GM21576 (cell line): ENCODE data around the gene ELMOD3.
"Not testable (repeated sequence)": the region's sequence is repeated elsewhere in the genome, so short reads cannot be mapped to it uniquely, and the experiment has no call there.

ENCODE experiments used
- ATAC-seq: cut with Tn5 transposase; IDR thresholded peaks from one replicate; pipeline ENCODE4 v1.9.1; 2021; ENCODE audit warnings: mild to moderate bottlenecking, moderate library complexity; ENCODE audit not compliant: unreplicated experiment

Gene ELMOD3

DNA sequence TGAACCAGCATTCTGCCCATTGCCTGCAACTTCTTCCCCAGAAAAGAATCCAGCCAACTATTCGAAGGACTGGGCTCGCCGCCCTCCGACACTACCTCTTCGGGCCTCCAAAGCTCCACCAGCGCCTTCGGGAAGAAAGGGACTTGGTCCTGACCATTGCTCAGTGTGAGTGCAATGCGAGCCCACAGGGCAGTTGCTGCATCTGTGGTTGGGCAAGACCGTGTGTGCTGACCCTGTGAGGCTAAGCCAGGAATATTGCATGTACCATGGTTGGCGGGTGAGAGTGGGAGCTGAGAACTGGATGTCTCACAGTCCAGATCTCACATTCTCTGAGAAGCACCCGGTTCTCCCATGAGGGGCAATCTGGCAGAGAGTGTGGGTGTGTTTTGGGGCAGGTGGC is 16.5 kb downstream of the ELMOD3 start:
- no peak for ATAC-seq

DNA sequence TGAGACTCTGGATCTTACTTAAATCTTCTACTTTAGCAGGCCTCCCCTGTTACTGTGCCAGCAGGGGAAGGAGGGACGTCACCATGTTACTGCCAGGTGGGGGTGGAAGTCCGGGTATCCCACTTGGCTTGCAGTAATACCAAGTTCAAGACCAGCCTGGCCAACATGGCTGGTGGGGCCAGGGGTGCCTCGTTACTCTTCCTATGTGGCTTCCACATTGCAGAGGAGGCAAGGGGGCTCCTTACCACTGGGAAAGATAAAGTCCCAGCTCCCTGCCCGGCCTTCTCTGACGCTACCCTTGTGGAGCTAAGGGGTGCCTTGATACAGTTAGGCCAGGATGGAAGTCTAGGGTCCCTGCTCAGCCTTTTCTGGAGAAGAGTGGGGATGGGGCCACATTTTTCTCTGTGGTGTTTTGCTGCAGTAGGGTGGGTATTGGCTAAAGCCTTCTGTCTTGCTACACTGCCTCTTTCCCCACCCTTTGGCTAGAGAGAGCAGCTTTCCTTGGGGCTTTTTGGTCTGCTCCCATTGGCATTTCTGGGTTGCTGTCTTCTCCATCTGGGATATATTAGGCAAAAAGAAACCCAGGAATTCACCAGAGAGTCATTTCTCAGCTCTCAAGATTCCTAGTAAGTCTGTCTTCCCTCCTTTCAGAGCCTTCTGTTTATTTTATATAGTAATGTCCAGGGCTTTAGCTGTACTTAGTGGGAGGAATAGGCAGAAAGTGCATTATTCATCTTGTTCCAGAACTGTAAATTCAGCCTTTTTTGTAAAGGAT is 21.9 kb downstream of the ELMOD3 start:
- no peak for ATAC-seq

DNA sequence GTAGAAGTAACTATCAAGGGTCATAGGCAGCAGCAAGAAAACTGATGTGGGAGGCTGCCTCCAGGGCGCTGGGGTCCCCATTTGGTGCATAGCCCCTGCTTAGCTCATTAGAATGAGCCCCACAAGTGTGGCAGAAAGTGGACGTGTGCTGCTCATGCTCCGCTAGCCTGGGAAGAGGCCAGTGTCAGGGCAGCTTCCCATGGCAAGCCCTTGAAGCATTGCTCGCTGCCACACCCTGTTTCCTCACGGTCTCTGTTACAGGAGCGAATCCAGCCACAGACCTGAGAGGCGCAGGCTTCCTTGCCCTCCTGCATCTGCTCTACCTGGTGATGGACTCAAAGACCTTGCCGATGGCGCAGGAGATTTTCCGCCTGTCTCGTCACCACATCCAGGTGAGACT is 22.5 kb downstream of the ELMOD3 start:
- ATAC-seq: no peak

DNA sequence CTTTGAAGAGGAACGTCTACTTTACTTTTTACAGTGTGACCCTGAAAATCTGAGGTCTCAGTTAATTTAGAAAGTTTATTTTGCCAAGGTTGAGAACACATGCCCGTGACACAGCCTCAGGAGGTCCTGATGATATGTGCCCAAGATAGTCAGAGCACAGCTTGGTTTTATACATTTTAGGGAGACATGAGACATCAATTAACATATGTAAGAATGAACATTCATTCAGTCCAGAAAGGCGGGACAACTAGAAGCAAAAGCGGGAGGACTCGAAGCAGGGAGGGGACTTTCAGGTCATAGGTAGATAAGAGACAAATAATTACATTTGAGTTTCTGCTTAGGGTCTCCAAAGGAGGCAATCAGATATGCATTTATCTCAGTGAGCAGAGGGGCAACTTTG is 23.7 kb downstream of the ELMOD3 start:
- ATAC-seq: no peak

GRCh38 chr2:85380048-85380447 is 25.5 kb downstream of the ELMOD3 start:
- ATAC-seq: no peak

DNA sequence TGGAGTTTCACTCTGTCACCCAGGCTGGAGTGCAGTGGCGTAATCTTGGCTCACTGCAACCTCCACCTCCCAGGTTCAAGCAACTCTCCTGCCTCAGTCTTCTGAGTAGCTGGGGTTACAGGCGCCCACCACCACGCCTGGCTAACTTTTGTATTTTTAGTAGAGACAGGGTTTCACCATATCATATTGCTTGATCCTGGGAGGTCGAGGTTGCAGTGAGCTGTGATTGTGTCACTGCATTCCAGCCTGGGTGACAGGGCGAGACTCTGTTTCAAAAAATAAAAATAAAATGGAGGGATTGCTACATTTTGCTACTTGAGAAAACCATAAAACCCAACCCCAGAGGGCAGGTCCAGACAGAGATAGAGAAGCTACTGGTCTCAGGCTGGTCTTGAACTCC is 28.6 kb downstream of the ELMOD3 start:
- ATAC-seq: not testable (repeated sequence)

- no peak for ATAC-seq
These were observed 29.3 kb downstream of the ELMOD3 start for GRCh38 chr2:85383850-85384249.

- no peak for ATAC-seq
These were observed 31.2 kb downstream of the ELMOD3 start for GRCh38 chr2:85385746-85386145.

GRCh38 chr2:85387754-85388153 is 33.2 kb downstream of the ELMOD3 start:
- no peak for ATAC-seq

DNA sequence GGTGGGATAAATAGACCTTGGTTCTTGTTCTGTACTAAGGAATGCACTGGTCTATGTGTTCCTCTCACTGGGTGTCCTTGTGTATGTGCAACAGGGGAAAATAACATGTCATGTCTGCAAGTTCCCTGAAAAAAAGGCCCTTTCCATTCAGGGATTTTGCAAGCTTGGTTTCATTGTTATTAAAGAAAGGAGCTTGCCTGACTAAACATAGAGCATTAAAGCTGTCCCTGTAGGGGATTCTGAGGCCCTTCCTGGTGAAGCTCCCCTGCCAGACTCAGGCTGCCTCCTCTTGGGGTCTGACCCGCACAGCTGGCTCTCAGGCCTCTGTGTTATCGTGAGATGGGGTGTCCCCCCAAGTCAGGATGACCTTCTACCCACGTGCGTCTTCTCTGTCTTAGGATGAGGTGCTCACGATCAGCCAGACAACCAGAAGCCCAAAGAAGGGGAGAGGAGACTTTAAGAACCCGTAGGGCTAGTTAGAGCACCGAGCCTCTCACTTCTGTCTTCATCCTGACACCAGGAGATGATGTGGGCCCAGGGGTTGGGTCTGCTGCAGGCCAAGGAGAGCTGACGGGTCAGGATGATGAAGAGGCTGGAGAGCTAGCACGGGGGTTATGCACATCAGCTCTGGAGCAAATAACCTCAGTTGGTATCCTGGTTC is 34.4 kb downstream of the ELMOD3 start:
- no peak for ATAC-seq

DNA sequence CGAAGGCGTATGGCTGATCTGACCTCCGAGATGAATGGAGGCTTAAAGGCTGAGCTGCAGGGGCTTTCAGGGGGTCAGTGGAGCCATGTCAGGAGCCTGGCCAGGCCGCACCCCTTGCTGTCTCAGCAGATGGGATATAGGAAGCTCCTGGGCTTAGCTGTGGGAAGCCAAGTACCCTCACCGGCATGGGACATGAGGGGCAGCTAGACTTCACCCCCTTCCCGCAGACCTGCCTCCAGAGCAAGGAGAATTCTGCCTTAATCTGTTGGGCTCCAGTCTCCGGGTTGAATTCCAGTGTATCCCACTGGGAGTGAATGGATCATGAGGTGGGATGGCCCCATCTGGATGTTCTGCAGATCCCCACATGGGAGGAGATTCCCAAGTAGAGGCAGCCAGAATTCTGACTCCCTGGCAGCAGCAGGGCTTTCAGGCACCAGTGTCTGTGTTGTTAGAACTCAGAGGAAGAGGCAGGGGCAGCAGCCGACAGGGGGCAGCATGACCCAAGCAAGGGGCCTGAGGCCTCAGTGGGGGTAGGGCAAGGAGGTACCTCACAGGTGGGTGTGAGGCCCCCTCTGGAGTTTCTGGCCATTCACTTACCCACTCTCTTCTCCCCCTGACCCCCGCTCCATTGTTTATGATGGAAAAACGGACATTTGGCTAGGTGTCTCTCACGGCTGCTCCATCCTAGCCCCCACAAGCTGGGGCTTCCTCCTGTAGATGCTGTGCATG is 36.5 kb downstream of the ELMOD3 start:
- no peak for ATAC-seq

DNA sequence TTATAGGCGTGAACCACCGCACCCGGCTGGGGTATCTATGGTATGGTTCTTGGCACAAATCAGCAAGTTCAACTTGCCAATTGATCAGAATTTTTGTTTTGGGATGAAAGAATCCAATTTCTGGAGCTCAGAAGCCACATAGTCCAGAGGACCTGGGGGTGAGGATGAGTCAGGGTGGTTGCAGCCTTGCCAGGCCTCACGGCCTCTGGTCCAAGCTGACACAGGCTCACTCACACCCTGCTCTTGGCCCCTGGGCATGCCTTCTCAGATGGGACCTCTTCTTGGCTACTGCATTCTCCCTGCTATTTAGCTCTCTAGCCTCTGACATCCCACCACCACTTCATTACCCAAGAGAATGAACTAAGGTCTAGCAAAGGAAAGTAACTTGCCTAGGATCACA is 39.3 kb downstream of the ELMOD3 start:
- no peak for ATAC-seq

DNA sequence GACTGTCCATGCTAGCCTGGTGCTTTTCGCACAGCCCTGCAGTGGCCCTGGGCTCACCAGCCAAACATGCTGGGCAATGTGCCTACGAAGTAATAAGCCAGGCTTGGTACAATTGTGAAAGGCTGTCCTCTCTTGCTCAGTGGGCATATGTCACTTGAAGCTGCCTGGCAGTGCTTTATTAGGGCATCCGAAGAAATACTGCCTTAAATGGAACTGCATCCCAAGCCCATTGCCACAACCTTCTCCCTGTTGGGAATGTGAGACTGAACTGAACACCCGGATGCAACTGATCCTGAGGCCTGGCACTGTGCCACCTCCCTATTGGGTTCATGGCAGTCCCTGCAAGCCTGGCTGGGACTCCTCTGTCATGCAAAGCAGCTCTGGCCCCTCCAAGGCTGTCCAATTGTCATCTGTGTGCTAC is 39.7 kb downstream of the ELMOD3 start:
- ATAC-seq: no peak

- no peak for ATAC-seq
These were observed 40.4 kb downstream of the ELMOD3 start for GRCh38 chr2:85394976-85395375.

- no peak for ATAC-seq
These were observed 41.4 kb downstream of the ELMOD3 start for GRCh38 chr2:85395912-85396475.

DNA sequence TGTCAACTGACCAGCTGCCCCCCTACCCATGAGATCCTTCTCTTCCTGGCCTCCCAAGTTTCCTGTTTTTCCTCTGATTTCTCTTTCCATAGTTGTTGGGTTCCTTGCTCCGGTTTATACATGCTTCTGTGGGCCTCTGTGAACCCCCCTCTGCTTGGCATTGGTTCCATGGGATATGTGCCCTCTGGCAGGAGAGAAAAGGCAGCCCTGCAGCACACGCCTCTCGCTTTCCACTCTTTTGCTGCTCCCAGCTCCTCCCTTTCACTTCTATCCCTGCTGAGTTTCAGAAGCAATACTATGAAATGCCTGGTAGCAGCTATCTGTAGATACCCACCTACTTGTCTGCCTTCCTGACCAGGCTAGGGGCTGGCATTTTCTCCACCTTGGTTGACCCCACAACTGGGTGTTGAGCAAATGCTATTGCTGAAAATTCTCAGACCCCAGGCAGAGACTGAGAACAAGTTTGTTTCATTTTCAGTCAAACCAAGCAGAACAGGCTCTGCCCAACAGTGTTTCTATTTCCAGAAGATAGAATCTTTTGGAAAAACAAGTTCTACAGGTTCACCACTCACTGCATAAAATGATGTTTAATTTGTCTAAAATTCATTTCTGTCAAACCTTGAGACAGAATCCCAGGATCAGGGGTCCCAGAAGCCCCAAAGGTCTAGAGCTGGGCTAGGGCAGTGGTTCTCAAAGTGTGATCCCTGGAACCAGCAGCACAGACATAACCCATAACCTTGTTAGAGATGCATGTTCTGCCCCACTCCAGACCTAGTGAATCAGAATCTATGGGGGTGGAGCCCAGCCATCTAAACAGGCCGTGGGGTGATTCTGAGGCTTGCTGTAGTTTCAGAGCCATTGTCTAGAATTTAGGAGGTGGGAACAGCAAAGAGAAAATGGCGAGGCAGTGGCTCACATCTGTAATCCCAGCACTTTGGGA is 42.2 kb downstream of the ELMOD3 start:
- ATAC-seq: no peak

GRCh38 chr2:85397925-85398331 is 43.4 kb downstream of the ELMOD3 start:
- no peak for ATAC-seq

DNA sequence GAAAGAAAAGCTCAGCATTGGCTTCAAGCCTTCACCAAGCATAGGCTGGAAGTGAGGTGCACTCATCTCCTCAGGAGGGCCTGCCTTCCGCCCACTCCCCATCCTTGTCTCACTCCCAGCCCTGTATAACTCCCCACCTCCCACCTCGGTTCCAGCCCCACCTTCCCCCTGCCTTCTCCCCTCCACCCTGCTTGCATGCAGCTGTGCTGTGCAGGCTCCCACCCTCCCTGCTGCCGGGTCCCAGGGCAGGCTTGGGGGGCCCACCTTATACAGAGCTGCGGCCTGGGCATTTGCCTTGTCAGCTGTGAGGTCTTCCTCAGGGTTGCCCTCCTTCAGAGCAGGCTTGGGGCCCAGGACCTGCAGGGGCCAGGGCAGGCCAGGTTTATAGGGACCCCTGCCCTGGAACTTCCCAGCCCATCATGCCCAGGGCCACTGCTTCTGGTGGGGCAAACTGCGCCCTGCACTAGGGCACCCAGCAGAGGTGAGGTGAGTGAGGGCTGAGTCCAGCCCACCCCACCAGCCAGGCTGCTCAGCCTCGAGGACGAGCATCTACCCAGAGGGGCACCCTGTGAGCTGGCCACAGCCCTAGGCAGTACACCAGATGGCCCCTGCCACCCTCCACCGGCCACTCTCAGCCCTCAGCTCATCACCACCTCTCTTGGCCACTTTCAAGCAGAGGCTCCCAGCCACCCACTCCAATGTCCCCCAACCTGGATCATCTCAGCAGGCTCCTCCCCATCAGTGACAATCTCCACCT is 44.0 kb downstream of the ELMOD3 start:
- ATAC-seq: no peak

- ATAC-seq: no peak
These were observed 44.5 kb downstream of the ELMOD3 start for GRCh38 chr2:85399183-85399455.

DNA sequence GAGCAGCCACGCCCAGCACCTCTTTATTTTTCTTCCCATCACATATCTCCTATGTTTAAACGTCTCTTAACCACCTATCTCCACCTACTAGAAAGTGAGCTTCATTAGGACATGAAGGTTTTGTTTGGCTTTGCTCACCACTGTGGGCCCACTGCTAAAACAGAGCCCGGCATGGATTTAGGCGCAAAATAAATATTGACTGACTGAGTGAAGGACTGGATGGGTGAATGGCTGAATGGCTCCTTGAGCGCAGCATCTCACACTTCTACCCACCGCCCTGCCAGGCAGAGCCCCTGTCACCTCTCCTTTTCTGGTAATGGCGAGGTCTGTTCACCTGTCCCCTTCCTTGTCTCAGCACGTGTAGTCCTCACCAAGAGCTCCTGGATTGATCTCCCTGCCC is 45.5 kb downstream of the ELMOD3 start:
- no peak for ATAC-seq
